Ascending aorta (tissue), 2 donors: ENCODE measurements around the gene HMOX2. TPM values are rescaled to one million over a fixed set of nuclear protein-coding genes. Genes with fewer than 3 reads are reported as not detected.

Experiments
- DNase-seq, 2 donors: peaks; one replicate each; pipeline ENCODE4 v3.0.0-alpha.2; 2019; ENCODE audit warnings: low spot score in 2 of 2
- H3K27ac ChIP-seq, 2 donors: fragments of 200-600 bp; sonication (generic); one replicate each; pipeline ENCODE4 v1.5.1; 2016 to 2017; ENCODE audit warnings: mild to moderate bottlenecking in 1 of 2
- H3K27me3 ChIP-seq: fragments of 200-600 bp; sonication (generic); one replicate; pipeline ENCODE4 v1.5.1; 2017
- H3K36me3 ChIP-seq, 2 donors: fragments of 200-600 bp; sonication (generic); one replicate each; pipeline ENCODE4 v1.5.1; 2016
- H3K4me1 ChIP-seq, 2 donors: fragments of 200-600 bp; sonication (generic); one replicate each; pipeline ENCODE4 v1.5.1; 2016 to 2017; ENCODE audit warnings: mild to moderate bottlenecking in 1 of 2
- H3K4me3 ChIP-seq, 2 donors: fragments of 200-600 bp; sonication (generic); one replicate each; pipeline ENCODE4 v1.5.1; 2016 to 2017; ENCODE audit warnings: mild to moderate bottlenecking in 1 of 2
- H3K9me3 ChIP-seq, 2 donors: fragments of 200-600 bp; sonication (generic); one replicate each; pipeline ENCODE4 v1.5.1; 2016
- CTCF ChIP-seq, 3 experiments: fragments of 200-600 bp in 2 of 3; fragments of 450-650 bp in 1 of 3; sonication (generic) in 2 of 3; IDR thresholded peaks; one replicate each; pipeline ENCODE4 v1.5.1; 2016 to 2019; ENCODE audit warnings: antibody characterized with exemption in 3 of 3, mild to moderate bottlenecking in 1 of 3, moderate library complexity in 1 of 3
- intact Hi-C: fragments of 100-400 bp; cut with DNase I; formaldehyde crosslinking; loops from one replicate; pipeline ENCODE4 v1.15.1; 2023
- total RNA-seq: library from RNA; depleted of rRNA; stranded (reverse); fragments of >200 nt; gene quantifications from one replicate; pipeline ENCODE4 v1.1.0, GENCODE V29; 2016

HMOX2 gene
- total RNA-seq, 1 donor from 2014 or later: 36.7 TPM

GRCh38 chr16:4505356-4506147 is 29.4 kb downstream of the HMOX2 start:
- no peak overlapping the region for H3K27ac ChIP-seq
- H3K9me3 ChIP-seq: no peaks in the 10 kb centered on the region
- no peak overlapping the region for H3K4me3 ChIP-seq
- no peak for DNase-seq
- TF ChIP-seq CTCF (IDR thresholded peaks at IDR 0.05): no peak
- intact Hi-C loops: loop anchor here (1.0 to 5.0 kb wide), 2 partner anchors 43 to 82 kb away; no protein-coding TSS in a partner anchor
- peaks cover 0 to 13% of the 10 kb centered on the region in 2 donors for H3K4me1 ChIP-seq
- H3K36me3 ChIP-seq: peaks cover 30 to 40% of the 10 kb centered on the region in 2 donors
- no peaks in the 10 kb centered on the region for H3K27me3 ChIP-seq

GRCh38 chr16:4506450-4506849 is 30.3 kb downstream of the HMOX2 start:
- Histone ChIP-seq H3K4me1 (peaks cover 0 to 6% of the 10 kb centered on the region in 2 donors), H3K27me3 (no peaks in the 10 kb centered on the region), H3K4me3 (no peak overlapping the region), H3K36me3 (peaks cover 36 to 43% of the 10 kb centered on the region in 2 donors), H3K27ac (peak overlapping the region in 1 of 2 donors; percentile 22), H3K9me3 (no peaks in the 10 kb centered on the region)
- peak in 1 of 2 donors; percentile 75 for DNase-seq
- intact Hi-C loops: loop anchor here (1.0 to 5.0 kb wide), 2 partner anchors 42 to 81 kb away; no protein-coding TSS in a partner anchor
- peak; percentile 67 to 85 (median 82) for TF ChIP-seq CTCF (IDR thresholded peaks at IDR 0.05)

GRCh38 chr16:4507588-4508345 is 31.6 kb downstream of the HMOX2 start:
- Histone ChIP-seq H3K27me3 (no peaks in the 10 kb centered on the region), H3K36me3 (peaks cover 46 to 56% of the 10 kb centered on the region in 2 donors), H3K4me1 (no peaks in the 10 kb centered on the region), H3K4me3 (no peak overlapping the region), H3K9me3 (no peaks in the 10 kb centered on the region), H3K27ac (no peak overlapping the region)
- DNase-seq: no peak
- no peak for TF ChIP-seq CTCF (IDR thresholded peaks at IDR 0.05)
- intact Hi-C loops: loop anchor here (5.0 kb wide), 1 partner anchor 80 kb away; no protein-coding TSS in a partner anchor

- DNase-seq: no peak
These were observed 32.6 kb downstream of the HMOX2 start for GRCh38 chr16:4508806-4509205.

More at GRCh38 chr16:4508806-4509205, 32.6 kb downstream of the HMOX2 start:
- H3K27ac ChIP-seq: no peak overlapping the region
- no peaks in the 10 kb centered on the region for H3K9me3 ChIP-seq
- intact Hi-C loops: loop anchor here (5.0 kb wide), 1 partner anchor 78 kb away; no protein-coding TSS in a partner anchor
- TF ChIP-seq CTCF (IDR thresholded peaks at IDR 0.05): no peak
- H3K4me3 ChIP-seq: no peak overlapping the region
- H3K27me3 ChIP-seq: no peaks in the 10 kb centered on the region
- peaks cover under 1 to 2% of the 10 kb centered on the region in 2 donors for H3K4me1 ChIP-seq
- peaks cover 51 to 60% of the 10 kb centered on the region in 2 donors for H3K36me3 ChIP-seq
